Spleen (tissue), 7 donors: ENCODE data around the gene HBG1.

Source experiments
- POLR2A ChIP-seq, 3 donors: fragments of 450-650 bp; IDR thresholded peaks; one replicate each; pipeline ENCODE4 v1.5.1; 2017; ENCODE audit warnings: antibody characterized with exemption in 3 of 3, mild to moderate bottlenecking in 1 of 3
- TF ChIP-seq, protein P1 (sequence below), 11 experiments: fragments of 200-600 bp in 7 of 11; fragments of 450-650 bp in 4 of 11; sonication (generic) in 4 of 11; IDR thresholded peaks in 8 of 11; conservative IDR thresholded peaks in 3 of 11; 1 replicate in 7 of 11; 2 replicates in 4 of 11; pipeline versions ENCODE4 v1.4.0 to v1.8.0; 2016 to 2021; ENCODE audit warnings: antibody characterized with exemption in 11 of 11, inconsistent platforms in 4 of 11, mild to moderate bottlenecking in 1 of 11
- donor health status: DM: no; HTN: no; CAD: no; lungs with moderate emphysema.
- donor health status: DM: no; HTN: no; CAD: no.
- donor health status: DM: no; HTN: no; CAD: no.

DNA sequence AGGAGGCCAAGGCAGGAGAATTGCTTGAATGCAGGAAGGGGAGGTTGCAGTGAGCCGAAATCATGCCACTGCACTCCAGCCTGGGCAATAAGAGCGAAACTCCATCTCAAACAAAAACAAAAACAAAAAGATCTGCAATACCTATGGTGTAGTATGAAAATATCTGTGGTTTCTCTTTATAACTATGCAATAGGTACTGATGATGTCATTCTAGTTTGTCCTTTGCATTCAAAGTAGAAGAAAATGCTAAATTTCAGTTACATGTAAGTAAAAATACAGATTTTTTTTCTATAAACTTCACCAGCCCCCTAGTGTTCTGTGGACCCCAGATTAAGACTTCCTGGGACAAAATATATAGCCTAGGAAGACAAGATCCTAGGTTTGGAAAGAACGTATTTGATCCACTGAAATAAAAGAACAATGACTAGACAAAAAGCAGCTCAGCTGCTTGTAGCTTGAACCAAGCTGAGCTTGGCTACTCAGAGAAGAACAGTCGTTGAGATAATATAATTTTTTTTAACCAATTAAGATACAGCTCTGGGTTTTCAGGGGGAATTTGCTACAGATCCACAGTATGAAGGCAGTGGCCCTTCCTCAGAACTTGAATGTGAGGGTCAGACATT is 22.8 kb upstream of the HBG1 start:
- TF ChIP-seq, protein P1, sequence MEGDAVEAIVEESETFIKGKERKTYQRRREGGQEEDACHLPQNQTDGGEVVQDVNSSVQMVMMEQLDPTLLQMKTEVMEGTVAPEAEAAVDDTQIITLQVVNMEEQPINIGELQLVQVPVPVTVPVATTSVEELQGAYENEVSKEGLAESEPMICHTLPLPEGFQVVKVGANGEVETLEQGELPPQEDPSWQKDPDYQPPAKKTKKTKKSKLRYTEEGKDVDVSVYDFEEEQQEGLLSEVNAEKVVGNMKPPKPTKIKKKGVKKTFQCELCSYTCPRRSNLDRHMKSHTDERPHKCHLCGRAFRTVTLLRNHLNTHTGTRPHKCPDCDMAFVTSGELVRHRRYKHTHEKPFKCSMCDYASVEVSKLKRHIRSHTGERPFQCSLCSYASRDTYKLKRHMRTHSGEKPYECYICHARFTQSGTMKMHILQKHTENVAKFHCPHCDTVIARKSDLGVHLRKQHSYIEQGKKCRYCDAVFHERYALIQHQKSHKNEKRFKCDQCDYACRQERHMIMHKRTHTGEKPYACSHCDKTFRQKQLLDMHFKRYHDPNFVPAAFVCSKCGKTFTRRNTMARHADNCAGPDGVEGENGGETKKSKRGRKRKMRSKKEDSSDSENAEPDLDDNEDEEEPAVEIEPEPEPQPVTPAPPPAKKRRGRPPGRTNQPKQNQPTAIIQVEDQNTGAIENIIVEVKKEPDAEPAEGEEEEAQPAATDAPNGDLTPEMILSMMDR (IDR thresholded peaks at IDR 0.05 in 8 of 11, conservative IDR thresholded peaks at IDR 0.05 in 3 of 11): no peak
- TF ChIP-seq POLR2A (IDR thresholded peaks at IDR 0.05): no peak
